B cell (primary cell): ENCODE results near the gene LHX1.

Experiments used
- EZH2 ChIP-seq: IDR thresholded peaks from 2 replicates; pipeline ENCODE4 v1.6.1; 2012; ENCODE audit warnings: borderline replicate concordance, low read depth, mild to moderate bottlenecking, moderate library complexity, low read length; ENCODE audit not compliant: insufficient read depth, poor library complexity, severe bottlenecking
- TF ChIP-seq, protein P1 (sequence below): fragments of 200-600 bp; IDR thresholded peaks from one replicate; pipeline ENCODE4 v1.8.0; 2022; ENCODE audit warnings: antibody characterized with exemption, mild to moderate bottlenecking

- TF ChIP-seq, protein P1, sequence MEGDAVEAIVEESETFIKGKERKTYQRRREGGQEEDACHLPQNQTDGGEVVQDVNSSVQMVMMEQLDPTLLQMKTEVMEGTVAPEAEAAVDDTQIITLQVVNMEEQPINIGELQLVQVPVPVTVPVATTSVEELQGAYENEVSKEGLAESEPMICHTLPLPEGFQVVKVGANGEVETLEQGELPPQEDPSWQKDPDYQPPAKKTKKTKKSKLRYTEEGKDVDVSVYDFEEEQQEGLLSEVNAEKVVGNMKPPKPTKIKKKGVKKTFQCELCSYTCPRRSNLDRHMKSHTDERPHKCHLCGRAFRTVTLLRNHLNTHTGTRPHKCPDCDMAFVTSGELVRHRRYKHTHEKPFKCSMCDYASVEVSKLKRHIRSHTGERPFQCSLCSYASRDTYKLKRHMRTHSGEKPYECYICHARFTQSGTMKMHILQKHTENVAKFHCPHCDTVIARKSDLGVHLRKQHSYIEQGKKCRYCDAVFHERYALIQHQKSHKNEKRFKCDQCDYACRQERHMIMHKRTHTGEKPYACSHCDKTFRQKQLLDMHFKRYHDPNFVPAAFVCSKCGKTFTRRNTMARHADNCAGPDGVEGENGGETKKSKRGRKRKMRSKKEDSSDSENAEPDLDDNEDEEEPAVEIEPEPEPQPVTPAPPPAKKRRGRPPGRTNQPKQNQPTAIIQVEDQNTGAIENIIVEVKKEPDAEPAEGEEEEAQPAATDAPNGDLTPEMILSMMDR, result no peak
- TF ChIP-seq EZH2, result no peak
Measured at GRCh38 chr17:36993227-36993626, 56.0 kb downstream of the LHX1 start.
